Liver (tissue), 9 donors: ENCODE measurements around the gene LAMTOR2. TPM values are rescaled to one million over a fixed set of nuclear protein-coding genes. Genes with fewer than 3 reads are reported as not detected.

Experiments used
- DNase-seq: peaks from one replicate; pipeline ENCODE4 v3.0.0-alpha.2; 2017; ENCODE audit warnings: low spot score
- H3K27ac ChIP-seq, 2 donors: one replicate each; pipeline ENCODE4 v1.7.0; 2013; ENCODE audit warnings: inconsistent platforms in 2 of 2, low read length in 2 of 2, control low read depth in 1 of 2, low read depth in 1 of 2, mild to moderate bottlenecking in 1 of 2
- H3K27me3 ChIP-seq, 4 donors: one replicate each; pipeline versions ENCODE4 v1.6.1 to v1.7.0; 2013; ENCODE audit warnings: low read length in 3 of 4, inconsistent platforms in 1 of 4, mild to moderate bottlenecking in 1 of 4, moderate library complexity in 1 of 4; ENCODE audit not compliant: control insufficient read depth in 4 of 4, insufficient read depth in 4 of 4
- H3K36me3 ChIP-seq, 4 donors: one replicate each; pipeline versions ENCODE4 v1.6.1 to v1.7.0; 2013; ENCODE audit warnings: low read length in 3 of 4, mild to moderate bottlenecking in 3 of 4, low read depth in 1 of 4, moderate library complexity in 1 of 4; ENCODE audit not compliant: control insufficient read depth in 4 of 4, insufficient read depth in 3 of 4
- H3K4me1 ChIP-seq, 4 donors: one replicate each; pipeline versions ENCODE4 v1.6.1 to v1.7.0; 2013; ENCODE audit warnings: low read length in 3 of 4, mild to moderate bottlenecking in 3 of 4, moderate library complexity in 1 of 4; ENCODE audit not compliant: control insufficient read depth in 4 of 4, insufficient read depth in 4 of 4
- H3K4me3 ChIP-seq, 3 donors: one replicate each; pipeline versions ENCODE4 v1.6.1 to v1.7.0; 2013; ENCODE audit warnings: low read length in 3 of 3, control low read depth in 1 of 3, low read depth in 1 of 3, mild to moderate bottlenecking in 1 of 3
- H3K9ac ChIP-seq, 2 donors: one replicate each; pipeline ENCODE4 v1.7.0; 2013; ENCODE audit warnings: low read length in 2 of 2, mild to moderate bottlenecking in 2 of 2, moderate library complexity in 2 of 2, control low read depth in 1 of 2, low read depth in 1 of 2
- H3K9me3 ChIP-seq, 4 donors: one replicate each; pipeline versions ENCODE4 v1.6.1 to v1.7.0; 2013; ENCODE audit warnings: low read length in 3 of 4; ENCODE audit not compliant: control insufficient read depth in 4 of 4
- CTCF ChIP-seq: fragments of 150-350 bp; IDR thresholded peaks from 2 replicates; pipeline ENCODE4 v1.5.1; 2017; ENCODE audit warnings: improper control_type of control experiment, low read depth, low read length; ENCODE audit not compliant: missing input control
- EGR1 ChIP-seq, 2 donors: IDR thresholded peaks; 2 replicates each; pipeline ENCODE4 v1.6.1; 2016 to 2018; ENCODE audit warnings: antibody characterized with exemption in 2 of 2, low read depth in 2 of 2
- FOXA2 ChIP-seq: IDR thresholded peaks from 2 replicates; pipeline ENCODE4 v1.6.1; 2016; ENCODE audit warnings: antibody characterized with exemption
- GABPA ChIP-seq, 2 donors: IDR thresholded peaks in 1 of 2; conservative IDR thresholded peaks in 1 of 2; 2 replicates each; pipeline ENCODE4 v1.6.1; 2016; ENCODE audit warnings: antibody characterized with exemption in 2 of 2, mild to moderate bottlenecking in 1 of 2, moderate library complexity in 1 of 2
- HNF4A ChIP-seq, 2 donors: conservative IDR thresholded peaks; 2 replicates each; pipeline ENCODE4 v1.6.1; 2016; ENCODE audit warnings: antibody characterized with exemption in 2 of 2, mild to moderate bottlenecking in 2 of 2
- JUND ChIP-seq, 2 donors: IDR thresholded peaks; 2 replicates each; pipeline ENCODE4 v1.6.1; 2016; ENCODE audit warnings: antibody characterized with exemption in 2 of 2
- MAX ChIP-seq: IDR thresholded peaks from 2 replicates; pipeline ENCODE4 v1.6.1; 2016; ENCODE audit warnings: antibody characterized with exemption
- NR2F2 ChIP-seq: IDR thresholded peaks from 2 replicates; pipeline ENCODE4 v1.6.1; 2016; ENCODE audit warnings: antibody characterized with exemption
- RAD21 ChIP-seq, 2 donors: IDR thresholded peaks; 2 replicates each; pipeline ENCODE4 v1.6.1; 2016; ENCODE audit warnings: antibody characterized with exemption in 2 of 2, mild to moderate bottlenecking in 2 of 2
- REST ChIP-seq: IDR thresholded peaks from 2 replicates; pipeline ENCODE4 v1.6.1; 2016; ENCODE audit warnings: antibody characterized with exemption, mild to moderate bottlenecking
- SP1 ChIP-seq: IDR thresholded peaks from 2 replicates; pipeline ENCODE4 v1.6.1; 2018; ENCODE audit warnings: antibody characterized with exemption, mild to moderate bottlenecking
- YY1 ChIP-seq: IDR thresholded peaks from 2 replicates; pipeline ENCODE4 v1.6.1; 2016; ENCODE audit warnings: antibody characterized with exemption, mild to moderate bottlenecking
- WGBS: extraction: QIAGEN DNeasy Blood & Tissue Kit; methylation state at CpG from one replicate; pipeline ENCODE4 v1.1.7; 2013; 5-methylcytosine and 5-hydroxymethylcytosine counted together
- polyA plus RNA-seq, 2 donors: library from polyadenylated mRNA; stranded (reverse) in 1 of 2; unstranded in 1 of 2; fragments of 200-250 nt in 1 of 2; fragments of >200 nt in 1 of 2; fragmentation: Nextera tagmentation in 1 of 2; extraction: Ambion mirVana in 1 of 2; gene quantifications; one replicate each; pipeline versions ENCODE4 v1.2.1 to v1.2.3, GENCODE V29; 2013 to 2015
- total RNA-seq, 2 donors: library from RNA; depleted of rRNA; stranded (reverse); fragments of >200 nt; gene quantifications; one replicate each; pipeline ENCODE4 v1.2.3, GENCODE V29; 2014
- donor health status: healthy.
- donor health status: healthy.
- donor health status: healthy.
- donor health status: healthy.
- donor health status: healthy.

The LAMTOR2 gene
- total and polyA plus RNA-seq, 4 donors: 30.4 to 152 (median 79.0) TPM

GRCh38 chr1:156051011-156051725 lies 3.4 kb upstream of the LAMTOR2 start:
- H3K4me3 ChIP-seq: no peak overlapping the region
- H3K27me3 ChIP-seq: no peaks in the 10 kb centered on the region
- TF ChIP-seq JUND (IDR thresholded peaks at IDR 0.05) (no peak), EGR1 (IDR thresholded peaks at IDR 0.05; ENCODE audit: low read depth in 2 of 2) (no peak), FOXA2 (no peak), MAX (no peak), REST (no peak), CTCF (no peak), NR2F2 (no peak), YY1 (no peak), HNF4A (conservative IDR thresholded peaks at IDR 0.05) (no peak), GABPA (IDR thresholded peaks at IDR 0.05 in 1 of 2, conservative IDR thresholded peaks at IDR 0.05 in 1 of 2) (no peak)
- no peaks in the 10 kb centered on the region for H3K9me3 ChIP-seq
- H3K9ac ChIP-seq: no peak overlapping the region
- peaks cover 0 to 22% (median 13%) of the 10 kb centered on the region in 4 donors for H3K4me1 ChIP-seq
- peaks cover 1 to 20% (median 8%) of the 10 kb centered on the region in 4 donors for H3K36me3 ChIP-seq
- 98% methylated on average over 7 of the region's 7 CpGs for WGBS
- DNase-seq: no peak
- no peak overlapping the region for H3K27ac ChIP-seq

- TF ChIP-seq FOXA2 (no peak), SP1 (peak; percentile 22), RAD21 (IDR thresholded peaks at IDR 0.05) (peak in 1 of 2 donors; percentile 47)
- Histone ChIP-seq H3K27me3 (no peaks in the 10 kb centered on the region), H3K4me1 (peaks cover 0 to 22% (median 13%) of the 10 kb centered on the region in 4 donors), H3K4me3 (peak overlapping the region; percentile 80 to 88 (median 85)), H3K9ac (peak overlapping the region in 1 of 2 donors; percentile 62), H3K36me3 (peaks cover 1 to 22% (median 9%) of the 10 kb centered on the region in 4 donors), H3K9me3 (no peaks in the 10 kb centered on the region), H3K27ac (peak overlapping the region; percentile 31 to 70)
- DNase-seq: peak; percentile 62
- under 1% methylated on average over 58 of the region's 63 CpGs for WGBS
These were observed 1.5 kb upstream of the LAMTOR2 start for GRCh38 chr1:156052862-156053767.
